A549 (cell line): Measurements from ENCODE around the gene UBQLN4. TPM values are rescaled to one million over a fixed set of nuclear protein-coding genes. Genes with fewer than 3 reads are reported as not detected.

Experiments
- polyA plus RNA-seq, 4 experiments: library from polyadenylated mRNA; depleted of rRNA in 3 of 4; stranded (reverse); fragments of >200 nt; fragmentation: RNase III in 1 of 4; extraction: RNeasy Plus Mini Kit Qiagen cat#74134 plus additional on column Dnase treatment in 1 of 4; gene quantifications; 2 replicates in 3 of 4; 3 replicates in 1 of 4; pipeline ENCODE4 v1.2.3, GENCODE V29; 2011 to 2017

UBQLN4 gene
- polyA plus RNA-seq, 2 of the 4 experiments (the other 2 are of a cell fraction), result 38.2 to 42.0 TPM

Other genes starting within 250 kb of the UBQLN4 start
- 23.1 and 28.1 TPM in 2 replicates for gene GON4L, start 196.6 kb downstream of the UBQLN4 start, polyA plus RNA-seq (2011; rRNA removed)
- 15.1 to 15.7 TPM (median 15.3 TPM) in 3 replicates for gene GON4L, start 196.6 kb downstream of the UBQLN4 start, polyA plus RNA-seq (2017; fragmentation: RNase III; extraction: RNeasy Plus Mini Kit Qiagen cat#74134 plus additional on column Dnase treatment)
- gene SYT11, start 194.2 kb downstream of the UBQLN4 start, polyA plus RNA-seq (2011; rRNA removed), result 2.5 and 2.6 TPM in 2 replicates
- gene SYT11, start 194.2 kb downstream of the UBQLN4 start, polyA plus RNA-seq (2017; fragmentation: RNase III; extraction: RNeasy Plus Mini Kit Qiagen cat#74134 plus additional on column Dnase treatment), result 1.9 to 3.0 TPM (median 2.8 TPM) in 3 replicates
- gene RIT1, start 142.4 kb downstream of the UBQLN4 start, polyA plus RNA-seq (2011; rRNA removed), result 48.1 and 51.9 TPM in 2 replicates
- gene RIT1, start 142.4 kb downstream of the UBQLN4 start, polyA plus RNA-seq (2017; fragmentation: RNase III; extraction: RNeasy Plus Mini Kit Qiagen cat#74134 plus additional on column Dnase treatment), result 19.2 to 23.6 TPM (median 20.4 TPM) in 3 replicates
- 69.9 and 72.3 TPM in 2 replicates for gene KHDC4, start 119.4 kb downstream of the UBQLN4 start, polyA plus RNA-seq (2011; rRNA removed)
- 35.7 to 37.9 TPM (median 37.7 TPM) in 3 replicates for gene KHDC4, start 119.4 kb downstream of the UBQLN4 start, polyA plus RNA-seq (2017; fragmentation: RNase III; extraction: RNeasy Plus Mini Kit Qiagen cat#74134 plus additional on column Dnase treatment)
- gene RXFP4, start 112.2 kb downstream of the UBQLN4 start, polyA plus RNA-seq (2011; rRNA removed), result 0.12 TPM in 1 of 2 replicates, not detected in the other
- gene RXFP4, start 112.2 kb downstream of the UBQLN4 start, polyA plus RNA-seq (2017; fragmentation: RNase III; extraction: RNeasy Plus Mini Kit Qiagen cat#74134 plus additional on column Dnase treatment), result 0.06 TPM in 1 of 3 replicates, not detected in the others
- 67.4 and 69.1 TPM in 2 replicates for gene ARHGEF2, start 75.3 kb downstream of the UBQLN4 start, polyA plus RNA-seq (2011; rRNA removed)
- gene ARHGEF2, start 75.3 kb downstream of the UBQLN4 start, polyA plus RNA-seq (2017; fragmentation: RNase III; extraction: RNeasy Plus Mini Kit Qiagen cat#74134 plus additional on column Dnase treatment), result 21.3 to 21.5 TPM (median 21.5 TPM) in 3 replicates
- 382 and 581 TPM in 2 replicates for gene SSR2, start 32.8 kb downstream of the UBQLN4 start, polyA plus RNA-seq (2011; rRNA removed)
- 255 to 266 TPM (median 261 TPM) in 3 replicates for gene SSR2, start 32.8 kb downstream of the UBQLN4 start, polyA plus RNA-seq (2017; fragmentation: RNase III; extraction: RNeasy Plus Mini Kit Qiagen cat#74134 plus additional on column Dnase treatment)
- 63.0 and 71.4 TPM in 2 replicates for gene LAMTOR2, start 984 bp upstream of the UBQLN4 start, polyA plus RNA-seq (2011; rRNA removed)
- gene LAMTOR2, start 984 bp upstream of the UBQLN4 start, polyA plus RNA-seq (2017; fragmentation: RNase III; extraction: RNeasy Plus Mini Kit Qiagen cat#74134 plus additional on column Dnase treatment), result 151 to 171 TPM (median 166 TPM) in 3 replicates
- gene RAB25, start 7.4 kb upstream of the UBQLN4 start, polyA plus RNA-seq (2011; rRNA removed), result 0.11 TPM in 1 of 2 replicates, not detected in the other
- not detected in 3 replicates for gene RAB25, start 7.4 kb upstream of the UBQLN4 start, polyA plus RNA-seq (2017; fragmentation: RNase III; extraction: RNeasy Plus Mini Kit Qiagen cat#74134 plus additional on column Dnase treatment)
- gene MEX3A, start 28.7 kb upstream of the UBQLN4 start, polyA plus RNA-seq (2011; rRNA removed), result 1.8 and 2.4 TPM in 2 replicates
- gene MEX3A, start 28.7 kb upstream of the UBQLN4 start, polyA plus RNA-seq (2017; fragmentation: RNase III; extraction: RNeasy Plus Mini Kit Qiagen cat#74134 plus additional on column Dnase treatment), result 3.3 to 4.9 TPM (median 4.4 TPM) in 3 replicates
- 155 and 214 TPM in 2 replicates for gene LMNA, start 60.9 kb upstream of the UBQLN4 start, polyA plus RNA-seq (2011; rRNA removed)
- gene LMNA, start 60.9 kb upstream of the UBQLN4 start, polyA plus RNA-seq (2017; fragmentation: RNase III; extraction: RNeasy Plus Mini Kit Qiagen cat#74134 plus additional on column Dnase treatment), result 286 to 310 TPM (median 288 TPM) in 3 replicates
- gene SEMA4A, start 99.8 kb upstream of the UBQLN4 start, polyA plus RNA-seq (2011; rRNA removed), result 0.27 and 0.37 TPM in 2 replicates
- gene SEMA4A, start 99.8 kb upstream of the UBQLN4 start, polyA plus RNA-seq (2017; fragmentation: RNase III; extraction: RNeasy Plus Mini Kit Qiagen cat#74134 plus additional on column Dnase treatment), result 0.04 to 0.09 TPM (median 0.07 TPM) in 3 replicates
- gene SLC25A44, start 140.3 kb upstream of the UBQLN4 start, polyA plus RNA-seq (2011; rRNA removed), result 30.7 and 38.8 TPM in 2 replicates
- 22.7 to 25.1 TPM (median 23.1 TPM) in 3 replicates for gene SLC25A44, start 140.3 kb upstream of the UBQLN4 start, polyA plus RNA-seq (2017; fragmentation: RNase III; extraction: RNeasy Plus Mini Kit Qiagen cat#74134 plus additional on column Dnase treatment)
- gene PMF1, start 159.2 kb upstream of the UBQLN4 start, polyA plus RNA-seq (2011; rRNA removed), result 61.4 and 63.9 TPM in 2 replicates
- 57.7 to 59.8 TPM (median 59.4 TPM) in 3 replicates for gene PMF1, start 159.2 kb upstream of the UBQLN4 start, polyA plus RNA-seq (2017; fragmentation: RNase III; extraction: RNeasy Plus Mini Kit Qiagen cat#74134 plus additional on column Dnase treatment)
- gene BGLAP, start 188.4 kb upstream of the UBQLN4 start, polyA plus RNA-seq (2011; rRNA removed), result 0.12 and 0.42 TPM in 2 replicates
- gene BGLAP, start 188.4 kb upstream of the UBQLN4 start, polyA plus RNA-seq (2017; fragmentation: RNase III; extraction: RNeasy Plus Mini Kit Qiagen cat#74134 plus additional on column Dnase treatment), result 0.23 to 0.30 TPM in 2 of 3 replicates, not detected in the other
- gene PAQR6, start 194.3 kb upstream of the UBQLN4 start, polyA plus RNA-seq (2011; rRNA removed), result 2.4 and 2.8 TPM in 2 replicates
- 5.6 to 10.6 TPM (median 8.6 TPM) in 3 replicates for gene PAQR6, start 194.3 kb upstream of the UBQLN4 start, polyA plus RNA-seq (2017; fragmentation: RNase III; extraction: RNeasy Plus Mini Kit Qiagen cat#74134 plus additional on column Dnase treatment)
- 25.6 and 38.0 TPM in 2 replicates for gene SMG5, start 229.0 kb upstream of the UBQLN4 start, polyA plus RNA-seq (2011; rRNA removed)
- gene SMG5, start 229.0 kb upstream of the UBQLN4 start, polyA plus RNA-seq (2017; fragmentation: RNase III; extraction: RNeasy Plus Mini Kit Qiagen cat#74134 plus additional on column Dnase treatment), result 46.4 to 51.5 TPM (median 48.7 TPM) in 3 replicates
- 7.2 and 7.5 TPM in 2 replicates for gene TMEM79, start 230.5 kb upstream of the UBQLN4 start, polyA plus RNA-seq (2011; rRNA removed)
- 5.7 to 6.3 TPM (median 6.3 TPM) in 3 replicates for gene TMEM79, start 230.5 kb upstream of the UBQLN4 start, polyA plus RNA-seq (2017; fragmentation: RNase III; extraction: RNeasy Plus Mini Kit Qiagen cat#74134 plus additional on column Dnase treatment)
- 12.4 and 16.9 TPM in 2 replicates for gene GLMP, start 241.9 kb upstream of the UBQLN4 start, polyA plus RNA-seq (2011; rRNA removed)
- 23.0 to 32.5 TPM (median 29.0 TPM) in 3 replicates for gene GLMP, start 241.9 kb upstream of the UBQLN4 start, polyA plus RNA-seq (2017; fragmentation: RNase III; extraction: RNeasy Plus Mini Kit Qiagen cat#74134 plus additional on column Dnase treatment)
- gene VHLL, start 245.5 kb upstream of the UBQLN4 start, polyA plus RNA-seq (2011; rRNA removed), result not detected in 2 replicates
- gene VHLL, start 245.5 kb upstream of the UBQLN4 start, polyA plus RNA-seq (2017; fragmentation: RNase III; extraction: RNeasy Plus Mini Kit Qiagen cat#74134 plus additional on column Dnase treatment), result not detected in 3 replicates